GM21390 (cell line): ENCODE measurements around the gene PI4K2A.

Experiments used
- ATAC-seq: cut with Tn5 transposase; IDR thresholded peaks from one replicate; pipeline ENCODE4 v1.9.1; 2021; ENCODE audit not compliant: unreplicated experiment

PI4K2A gene

DNA sequence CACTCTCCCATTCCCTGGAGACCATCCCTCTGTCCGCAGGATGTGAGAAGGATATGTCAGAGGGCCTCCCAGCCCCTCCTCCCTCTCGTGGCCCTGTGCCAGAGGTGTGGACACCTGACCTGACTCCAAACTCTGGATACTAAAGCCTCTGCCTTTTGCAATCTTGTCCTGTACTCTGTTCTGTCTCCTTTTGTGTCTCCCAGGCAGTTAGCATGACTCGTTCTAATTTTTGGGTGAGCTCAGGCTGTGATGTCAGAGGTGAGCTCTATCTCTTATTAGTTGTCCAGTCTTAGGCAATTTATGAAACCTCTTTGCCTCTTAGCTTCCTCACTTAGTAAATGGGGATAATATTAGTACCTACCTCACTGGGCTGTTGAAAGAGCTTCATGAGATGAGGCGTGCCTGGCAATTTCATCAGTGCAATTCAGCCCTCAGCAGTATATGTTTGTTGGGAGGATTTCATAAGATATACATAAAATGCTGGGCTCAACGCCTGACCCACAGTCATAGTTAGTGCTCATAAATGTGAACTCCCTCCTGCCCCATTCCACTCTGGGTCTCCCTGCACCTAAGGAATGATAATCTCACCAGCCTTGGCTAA lies 84.0 kb downstream of the PI4K2A start:
- no peak for ATAC-seq
